ENCODE results near the gene SLC46A1. TPM values are rescaled to one million over a fixed set of nuclear protein-coding genes. Genes with fewer than 3 reads are reported as not detected.

The SLC46A1 gene
- total and polyA plus RNA-seq, 2 of the 13 experiments (the other 11 are each of a cell fraction or from before 2014, with no cell fraction given), result 19.6 to 22.6 TPM

DNA sequence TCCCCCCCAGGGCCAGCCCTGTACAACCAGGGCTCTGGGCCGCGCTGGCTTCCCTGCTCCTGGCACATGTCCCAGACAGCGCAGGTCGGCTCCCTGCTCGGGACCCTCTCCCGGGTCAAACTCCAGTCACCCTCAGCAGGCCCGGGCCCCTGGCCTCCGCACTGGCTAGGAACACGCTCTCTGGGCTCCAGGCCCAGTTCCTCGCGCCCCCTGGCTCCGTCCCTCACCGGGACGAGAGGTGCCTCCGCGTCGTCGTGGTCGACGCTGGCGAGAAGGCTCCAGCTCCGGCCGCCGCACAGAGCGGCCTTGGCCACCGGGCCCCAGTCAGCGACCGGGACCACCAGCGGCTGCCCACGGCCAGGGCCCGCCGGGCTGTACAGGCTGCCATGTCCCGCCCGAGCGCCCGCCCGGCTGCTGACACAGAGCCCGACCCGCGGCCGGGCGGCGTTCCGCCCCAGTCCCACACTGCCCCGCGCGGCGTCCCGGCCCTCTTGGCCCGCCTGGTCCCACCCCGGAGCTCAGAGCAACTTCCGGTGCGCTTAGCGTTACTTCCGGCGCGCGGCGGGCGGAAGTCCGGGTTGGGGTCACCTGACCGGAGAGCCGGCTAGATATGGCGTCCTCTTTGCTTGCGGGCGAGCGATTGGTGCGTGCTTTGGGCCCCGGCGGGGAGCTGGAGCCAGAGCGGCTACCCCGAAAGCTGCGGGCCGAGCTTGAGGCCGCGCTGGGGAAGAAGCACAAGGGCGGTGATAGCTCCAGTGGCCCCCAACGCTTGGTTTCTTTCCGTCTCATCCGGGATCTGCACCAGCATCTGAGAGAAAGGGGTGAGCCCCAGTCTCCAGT, 48.7 kb downstream of the SLC46A1 start, which contains the start of gene POLDIP2 (continued):
- TF ChIP-seq, protein P1, sequence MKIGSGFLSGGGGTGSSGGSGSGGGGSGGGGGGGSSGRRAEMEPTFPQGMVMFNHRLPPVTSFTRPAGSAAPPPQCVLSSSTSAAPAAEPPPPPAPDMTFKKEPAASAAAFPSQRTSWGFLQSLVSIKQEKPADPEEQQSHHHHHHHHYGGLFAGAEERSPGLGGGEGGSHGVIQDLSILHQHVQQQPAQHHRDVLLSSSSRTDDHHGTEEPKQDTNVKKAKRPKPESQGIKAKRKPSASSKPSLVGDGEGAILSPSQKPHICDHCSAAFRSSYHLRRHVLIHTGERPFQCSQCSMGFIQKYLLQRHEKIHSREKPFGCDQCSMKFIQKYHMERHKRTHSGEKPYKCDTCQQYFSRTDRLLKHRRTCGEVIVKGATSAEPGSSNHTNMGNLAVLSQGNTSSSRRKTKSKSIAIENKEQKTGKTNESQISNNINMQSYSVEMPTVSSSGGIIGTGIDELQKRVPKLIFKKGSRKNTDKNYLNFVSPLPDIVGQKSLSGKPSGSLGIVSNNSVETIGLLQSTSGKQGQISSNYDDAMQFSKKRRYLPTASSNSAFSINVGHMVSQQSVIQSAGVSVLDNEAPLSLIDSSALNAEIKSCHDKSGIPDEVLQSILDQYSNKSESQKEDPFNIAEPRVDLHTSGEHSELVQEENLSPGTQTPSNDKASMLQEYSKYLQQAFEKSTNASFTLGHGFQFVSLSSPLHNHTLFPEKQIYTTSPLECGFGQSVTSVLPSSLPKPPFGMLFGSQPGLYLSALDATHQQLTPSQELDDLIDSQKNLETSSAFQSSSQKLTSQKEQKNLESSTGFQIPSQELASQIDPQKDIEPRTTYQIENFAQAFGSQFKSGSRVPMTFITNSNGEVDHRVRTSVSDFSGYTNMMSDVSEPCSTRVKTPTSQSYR (CRISPR knock-in tag; IDR thresholded peaks at IDR 0.05; ENCODE audit: borderline replicate concordance), result 0 out of 2 replicates have a peak, but pooled peaks have one; percentile 46
- TF ChIP-seq, protein P2, sequence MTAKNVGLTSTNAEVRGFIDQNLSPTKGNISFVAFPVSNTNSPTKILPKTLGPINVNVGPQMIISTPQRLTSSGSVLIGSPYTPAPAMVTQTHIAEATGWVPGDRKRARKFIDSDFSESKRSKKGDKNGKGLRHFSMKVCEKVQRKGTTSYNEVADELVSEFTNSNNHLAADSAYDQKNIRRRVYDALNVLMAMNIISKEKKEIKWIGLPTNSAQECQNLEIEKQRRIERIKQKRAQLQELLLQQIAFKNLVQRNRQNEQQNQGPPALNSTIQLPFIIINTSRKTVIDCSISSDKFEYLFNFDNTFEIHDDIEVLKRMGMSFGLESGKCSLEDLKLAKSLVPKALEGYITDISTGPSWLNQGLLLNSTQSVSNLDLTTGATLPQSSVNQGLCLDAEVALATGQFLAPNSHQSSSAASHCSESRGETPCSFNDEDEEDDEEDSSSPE (CRISPR knock-in tag; IDR thresholded peaks at IDR 0.05), result peak; percentile 52; the same call in 1 of the 2 replicates
- TF ChIP-seq EHMT2 (IDR thresholded peaks at IDR 0.05; ENCODE audit: borderline replicate concordance, low read depth, low read length) (no peak), SAFB2 (CRISPR knock-in tag; IDR thresholded peaks at IDR 0.05; ENCODE audit: borderline replicate concordance, low read depth) (no peak; the same call in 1 of the 2 replicates), KAT2B (IDR thresholded peaks at IDR 0.05; ENCODE audit: borderline replicate concordance, low read depth, low read length) (no peak), ZNF83 (CRISPR knock-in tag; IDR thresholded peaks at IDR 0.05; ENCODE audit: borderline replicate concordance) (no peak; the same call in 1 of the 2 replicates), TAF1 (CRISPR knock-in tag; IDR thresholded peaks at IDR 0.05) (peak; percentile 94), DMAP1 (CRISPR knock-in tag; IDR thresholded peaks at IDR 0.05) (peak; percentile 66), ZNF556 (CRISPR knock-in tag; IDR thresholded peaks at IDR 0.05; ENCODE audit: borderline replicate concordance) (peak; percentile 88; the same call in 1 of the 2 replicates), HCFC1 (IDR thresholded peaks at IDR 0.05; ENCODE audit: low read depth, low read length) (peak; percentile 71), ZNF331 (CRISPR knock-in tag; IDR thresholded peaks at IDR 0.05) (peak; percentile 85), MAZ (IDR thresholded peaks at IDR 0.05; ENCODE audit: borderline replicate concordance, low read depth, low read length) (no peak), MAZ (CRISPR knock-in tag; IDR thresholded peaks at IDR 0.05; ENCODE audit: low read depth) (peak; percentile 77), HNRNPLL (IDR thresholded peaks at IDR 0.05; ENCODE audit: low read depth, low read length, poor library complexity, severe bottlenecking) (no peak), SKI (IDR thresholded peaks at IDR 0.05; ENCODE audit: partially characterized antibody) (peak; percentile 51), HDAC1 (CRISPR knock-in tag; IDR thresholded peaks at IDR 0.05) (peak; percentile 99)
- TF ChIP-seq, protein P3, sequence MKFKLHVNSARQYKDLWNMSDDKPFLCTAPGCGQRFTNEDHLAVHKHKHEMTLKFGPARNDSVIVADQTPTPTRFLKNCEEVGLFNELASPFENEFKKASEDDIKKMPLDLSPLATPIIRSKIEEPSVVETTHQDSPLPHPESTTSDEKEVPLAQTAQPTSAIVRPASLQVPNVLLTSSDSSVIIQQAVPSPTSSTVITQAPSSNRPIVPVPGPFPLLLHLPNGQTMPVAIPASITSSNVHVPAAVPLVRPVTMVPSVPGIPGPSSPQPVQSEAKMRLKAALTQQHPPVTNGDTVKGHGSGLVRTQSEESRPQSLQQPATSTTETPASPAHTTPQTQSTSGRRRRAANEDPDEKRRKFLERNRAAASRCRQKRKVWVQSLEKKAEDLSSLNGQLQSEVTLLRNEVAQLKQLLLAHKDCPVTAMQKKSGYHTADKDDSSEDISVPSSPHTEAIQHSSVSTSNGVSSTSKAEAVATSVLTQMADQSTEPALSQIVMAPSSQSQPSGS (CRISPR knock-in tag; IDR thresholded peaks at IDR 0.05), result peak; percentile 83; the same call in 1 of the 2 replicates
- TF ChIP-seq, protein P4, sequence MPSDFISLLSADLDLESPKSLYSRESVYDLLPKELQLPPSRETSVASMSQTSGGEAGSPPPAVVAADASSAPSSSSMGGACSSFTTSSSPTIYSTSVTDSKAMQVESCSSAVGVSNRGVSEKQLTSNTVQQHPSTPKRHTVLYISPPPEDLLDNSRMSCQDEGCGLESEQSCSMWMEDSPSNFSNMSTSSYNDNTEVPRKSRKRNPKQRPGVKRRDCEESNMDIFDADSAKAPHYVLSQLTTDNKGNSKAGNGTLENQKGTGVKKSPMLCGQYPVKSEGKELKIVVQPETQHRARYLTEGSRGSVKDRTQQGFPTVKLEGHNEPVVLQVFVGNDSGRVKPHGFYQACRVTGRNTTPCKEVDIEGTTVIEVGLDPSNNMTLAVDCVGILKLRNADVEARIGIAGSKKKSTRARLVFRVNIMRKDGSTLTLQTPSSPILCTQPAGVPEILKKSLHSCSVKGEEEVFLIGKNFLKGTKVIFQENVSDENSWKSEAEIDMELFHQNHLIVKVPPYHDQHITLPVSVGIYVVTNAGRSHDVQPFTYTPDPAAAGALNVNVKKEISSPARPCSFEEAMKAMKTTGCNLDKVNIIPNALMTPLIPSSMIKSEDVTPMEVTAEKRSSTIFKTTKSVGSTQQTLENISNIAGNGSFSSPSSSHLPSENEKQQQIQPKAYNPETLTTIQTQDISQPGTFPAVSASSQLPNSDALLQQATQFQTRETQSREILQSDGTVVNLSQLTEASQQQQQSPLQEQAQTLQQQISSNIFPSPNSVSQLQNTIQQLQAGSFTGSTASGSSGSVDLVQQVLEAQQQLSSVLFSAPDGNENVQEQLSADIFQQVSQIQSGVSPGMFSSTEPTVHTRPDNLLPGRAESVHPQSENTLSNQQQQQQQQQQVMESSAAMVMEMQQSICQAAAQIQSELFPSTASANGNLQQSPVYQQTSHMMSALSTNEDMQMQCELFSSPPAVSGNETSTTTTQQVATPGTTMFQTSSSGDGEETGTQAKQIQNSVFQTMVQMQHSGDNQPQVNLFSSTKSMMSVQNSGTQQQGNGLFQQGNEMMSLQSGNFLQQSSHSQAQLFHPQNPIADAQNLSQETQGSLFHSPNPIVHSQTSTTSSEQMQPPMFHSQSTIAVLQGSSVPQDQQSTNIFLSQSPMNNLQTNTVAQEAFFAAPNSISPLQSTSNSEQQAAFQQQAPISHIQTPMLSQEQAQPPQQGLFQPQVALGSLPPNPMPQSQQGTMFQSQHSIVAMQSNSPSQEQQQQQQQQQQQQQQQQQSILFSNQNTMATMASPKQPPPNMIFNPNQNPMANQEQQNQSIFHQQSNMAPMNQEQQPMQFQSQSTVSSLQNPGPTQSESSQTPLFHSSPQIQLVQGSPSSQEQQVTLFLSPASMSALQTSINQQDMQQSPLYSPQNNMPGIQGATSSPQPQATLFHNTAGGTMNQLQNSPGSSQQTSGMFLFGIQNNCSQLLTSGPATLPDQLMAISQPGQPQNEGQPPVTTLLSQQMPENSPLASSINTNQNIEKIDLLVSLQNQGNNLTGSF (CRISPR knock-in tag; IDR thresholded peaks at IDR 0.05), result 0 out of 2 replicates have a peak, but pooled peaks have one; percentile 34
